Lower leg skin (tissue), 4 donors: ENCODE measurements around the gene VASH1. TPM values are rescaled to one million over a fixed set of nuclear protein-coding genes. Genes with fewer than 3 reads are reported as not detected.

ENCODE experiments used
- DNase-seq, 2 donors: peaks; one replicate each; pipeline ENCODE4 v3.0.0-alpha.2; 2019; ENCODE audit warnings: low spot score in 2 of 2
- H3K4me3 ChIP-seq: fragments of 200-600 bp; sonication (generic); 2 replicates; pipeline ENCODE4 v1.5.1; 2017; ENCODE audit warnings: mild to moderate bottlenecking, low read depth; ENCODE audit not compliant: poor library complexity, severe bottlenecking
- POLR2A ChIP-seq, 2 donors: fragments of 450-650 bp; IDR thresholded peaks; one replicate each; pipeline ENCODE4 v1.6.1; 2016 to 2017; ENCODE audit warnings: antibody characterized with exemption in 2 of 2, mild to moderate bottlenecking in 1 of 2, moderate library complexity in 1 of 2
- WGBS, 2 donors: methylation state at CpG; one replicate each; pipeline ENCODE4 v1.1.5; 2018; 5-methylcytosine and 5-hydroxymethylcytosine counted together
- intact Hi-C: fragments of 100-400 bp; cut with DNase I; formaldehyde crosslinking; loops from one replicate; pipeline ENCODE4 v1.15.0; 2023; ENCODE audit warnings: low total_unique reads
- total RNA-seq, 4 donors: library from RNA; depleted of rRNA; stranded (reverse); fragments of >200 nt; gene quantifications; one replicate each; pipeline ENCODE4 v1.1.0, GENCODE V29; 2016
- TF ChIP-seq, protein P1 (sequence below), 3 donors: fragments of 450-650 bp; IDR thresholded peaks; one replicate each; pipeline ENCODE4 v1.5.1; 2016; ENCODE audit warnings: antibody characterized with exemption in 3 of 3, mild to moderate bottlenecking in 3 of 3, moderate library complexity in 2 of 3

Gene VASH1
- total RNA-seq, 4 donors from 2014 or later = 0.86 to 6.9 (median 1.3) TPM

DNA sequence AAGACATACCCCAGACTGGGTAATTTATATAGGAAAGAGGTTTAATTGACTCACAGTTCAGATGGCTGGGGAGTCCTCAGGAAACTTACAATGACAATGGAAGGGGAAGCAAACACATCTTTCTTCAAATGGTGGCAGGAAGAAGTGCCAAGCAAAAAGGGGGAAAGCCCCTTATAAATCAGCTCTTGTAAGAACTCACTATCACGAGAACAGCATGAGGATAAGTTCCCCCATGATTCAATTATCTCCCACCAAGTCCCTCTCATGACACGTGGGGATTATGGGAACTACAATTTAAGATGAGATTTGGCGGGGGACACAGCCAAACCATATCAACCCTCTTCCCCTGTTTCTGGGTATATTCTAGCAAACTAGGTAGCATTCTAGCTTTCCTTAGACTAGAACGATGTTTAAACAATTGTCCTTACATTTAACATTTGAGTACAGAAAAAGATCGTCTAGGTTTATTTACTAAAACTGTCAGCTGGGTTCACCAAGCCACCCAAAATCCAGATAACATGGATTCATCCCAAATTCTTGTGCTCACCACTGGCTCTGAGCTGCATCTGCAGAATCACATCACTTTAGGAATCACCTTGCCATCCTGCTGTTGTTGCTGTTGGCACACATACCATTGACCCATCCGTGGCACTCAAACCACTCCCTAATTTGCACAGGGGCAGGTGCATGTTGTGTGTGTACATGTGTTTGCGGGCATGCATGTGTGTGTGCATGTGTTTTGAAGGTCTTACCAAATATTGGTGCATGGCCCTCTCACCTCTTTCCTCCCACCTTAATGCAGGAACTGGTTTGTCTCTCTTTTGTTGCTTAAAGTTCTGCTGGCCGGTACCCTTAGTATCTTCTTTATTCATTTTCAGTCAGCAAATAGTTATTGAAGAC, 36.4 kb upstream of the VASH1 start:
- WGBS, 2 donors = 67 to 72% methylated on average over 8 of the region's 8 CpGs
- intact Hi-C loops = no loop called here
- TF ChIP-seq POLR2A (IDR thresholded peaks at IDR 0.05) = no peak
- TF ChIP-seq, protein P1, sequence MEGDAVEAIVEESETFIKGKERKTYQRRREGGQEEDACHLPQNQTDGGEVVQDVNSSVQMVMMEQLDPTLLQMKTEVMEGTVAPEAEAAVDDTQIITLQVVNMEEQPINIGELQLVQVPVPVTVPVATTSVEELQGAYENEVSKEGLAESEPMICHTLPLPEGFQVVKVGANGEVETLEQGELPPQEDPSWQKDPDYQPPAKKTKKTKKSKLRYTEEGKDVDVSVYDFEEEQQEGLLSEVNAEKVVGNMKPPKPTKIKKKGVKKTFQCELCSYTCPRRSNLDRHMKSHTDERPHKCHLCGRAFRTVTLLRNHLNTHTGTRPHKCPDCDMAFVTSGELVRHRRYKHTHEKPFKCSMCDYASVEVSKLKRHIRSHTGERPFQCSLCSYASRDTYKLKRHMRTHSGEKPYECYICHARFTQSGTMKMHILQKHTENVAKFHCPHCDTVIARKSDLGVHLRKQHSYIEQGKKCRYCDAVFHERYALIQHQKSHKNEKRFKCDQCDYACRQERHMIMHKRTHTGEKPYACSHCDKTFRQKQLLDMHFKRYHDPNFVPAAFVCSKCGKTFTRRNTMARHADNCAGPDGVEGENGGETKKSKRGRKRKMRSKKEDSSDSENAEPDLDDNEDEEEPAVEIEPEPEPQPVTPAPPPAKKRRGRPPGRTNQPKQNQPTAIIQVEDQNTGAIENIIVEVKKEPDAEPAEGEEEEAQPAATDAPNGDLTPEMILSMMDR (IDR thresholded peaks at IDR 0.05) = no peak
- no peak overlapping the region for H3K4me3 ChIP-seq
- peak in 1 of 2 donors; percentile 79 for DNase-seq

DNA sequence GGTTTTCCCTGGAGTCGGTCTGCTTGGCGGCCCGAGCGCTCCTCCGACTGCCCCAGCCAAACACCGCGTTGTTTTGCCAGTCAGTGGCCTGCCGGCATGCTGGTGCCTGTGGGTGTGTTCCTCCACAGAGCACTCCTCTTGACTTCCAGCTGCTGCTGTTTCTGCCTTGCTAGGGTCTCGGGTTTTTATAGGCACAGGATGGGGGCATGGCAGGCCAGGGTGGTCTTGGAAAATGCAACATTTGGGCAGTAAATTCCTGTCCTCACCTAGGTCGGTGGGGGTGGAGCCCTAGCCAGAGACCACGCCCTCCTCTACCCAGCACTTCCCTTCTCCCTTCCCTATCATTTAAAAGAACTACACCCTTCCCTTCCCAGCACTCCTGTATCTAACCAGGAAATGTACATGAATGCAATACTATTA, 34.7 kb upstream of the VASH1 start:
- H3K4me3 ChIP-seq = no peak overlapping the region
- TF ChIP-seq POLR2A (IDR thresholded peaks at IDR 0.05) = no peak
- TF ChIP-seq, protein P1 (IDR thresholded peaks at IDR 0.05) = no peak
- WGBS, 2 donors = 71 to 72% methylated on average over 11 of the region's 11 CpGs
- intact Hi-C loops = no loop called here
- no peak for DNase-seq

DNA sequence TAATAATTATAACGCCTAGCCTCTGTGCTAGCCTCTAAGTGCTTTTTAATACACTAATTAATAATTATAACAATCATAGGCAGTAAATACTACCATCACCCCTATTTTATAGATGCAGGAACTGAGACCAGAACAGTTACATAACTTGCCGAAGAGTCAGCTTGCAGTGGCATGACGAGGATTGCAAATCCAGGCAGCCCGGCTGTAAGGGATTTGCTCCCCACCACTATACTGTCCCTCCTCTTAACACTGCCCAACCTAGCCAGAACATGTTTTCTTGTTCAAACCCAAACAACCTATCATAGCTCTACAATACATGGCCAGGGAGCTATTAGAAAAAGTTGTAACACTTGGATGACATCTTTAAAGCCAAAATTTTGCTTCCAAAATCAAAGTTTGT, 33.9 kb upstream of the VASH1 start:
- no peak overlapping the region for H3K4me3 ChIP-seq
- intact Hi-C loops = no loop called here
- DNase-seq = no peak
- WGBS, 2 donors = 36 to 61% methylated on average over 4 of the region's 4 CpGs
- no peak for TF ChIP-seq POLR2A (IDR thresholded peaks at IDR 0.05)
- TF ChIP-seq, protein P1 (IDR thresholded peaks at IDR 0.05) = no peak

DNA sequence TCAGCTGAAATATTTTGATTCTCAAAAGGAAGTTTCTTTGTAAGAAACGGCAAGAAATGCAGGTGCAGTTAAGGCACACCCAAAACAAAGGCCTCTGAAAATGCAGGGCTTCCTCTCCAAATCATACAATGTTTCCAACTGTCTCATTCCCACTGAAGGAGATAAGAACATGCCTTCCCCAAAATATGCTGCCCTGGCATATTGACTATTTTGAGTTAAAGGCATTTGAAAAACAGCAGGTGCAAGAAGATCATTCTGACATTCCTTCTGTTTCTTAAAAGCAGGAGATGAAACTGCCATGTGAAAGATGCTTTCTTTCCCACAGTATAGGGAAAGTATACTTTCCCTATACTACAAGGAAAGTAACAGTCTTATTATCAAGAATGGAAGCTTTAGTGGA, 33.4 kb upstream of the VASH1 start:
- H3K4me3 ChIP-seq = no peak overlapping the region
- 59 to 61% methylated on average over 1 of the region's 1 CpG for WGBS, 2 donors
- intact Hi-C loops = no loop called here
- no peak for TF ChIP-seq POLR2A (IDR thresholded peaks at IDR 0.05)
- TF ChIP-seq, protein P1 (IDR thresholded peaks at IDR 0.05) = no peak
- DNase-seq = no peak

DNA sequence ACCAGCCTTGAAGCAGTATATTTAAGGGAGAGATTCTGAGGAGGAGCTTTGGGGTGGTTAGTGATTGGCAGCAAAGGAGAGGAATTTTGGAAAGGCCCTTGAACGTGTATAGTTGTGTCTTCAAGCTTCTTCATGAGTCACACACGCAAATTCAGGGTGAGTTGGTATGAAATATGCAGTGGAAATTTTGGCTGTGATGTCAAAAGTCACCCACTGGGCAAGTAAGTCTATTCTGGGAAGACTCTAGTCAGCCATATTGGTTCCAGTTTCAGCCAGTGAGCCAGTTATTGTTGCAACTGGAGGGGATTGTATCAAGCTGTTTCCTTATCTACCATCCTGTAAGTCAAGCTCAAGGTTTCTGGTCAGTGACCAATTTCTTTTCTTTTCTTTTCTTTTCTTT, 32.0 kb upstream of the VASH1 start:
- no peak for DNase-seq
- TF ChIP-seq, protein P1 (IDR thresholded peaks at IDR 0.05) = no peak
- no peak for TF ChIP-seq POLR2A (IDR thresholded peaks at IDR 0.05)
- WGBS, 2 donors = 74 to 78% methylated on average over 2 of the region's 2 CpGs
- intact Hi-C loops = no loop called here
- H3K4me3 ChIP-seq = no peak overlapping the region
